Stimulated activated naive CD8-positive, alpha-beta T cell treated with anti-CD3 and anti-CD28 coated beads, Interleukin-15, Interleukin-2, amounts not matched to agents 100 ng/mL and 50 ng/mL, for 24 hours (primary cell): ENCODE results near the gene CEP78.

ENCODE experiments used
- H3K27ac Mint-ChIP-seq: one replicate; pipeline ENCODE4 v1.8.0; 2021; ENCODE audit warnings: mild to moderate bottlenecking, mixed read lengths
- H3K27me3 Mint-ChIP-seq: one replicate; pipeline ENCODE4 v1.8.0; 2021; ENCODE audit warnings: mixed read lengths
- H3K36me3 Mint-ChIP-seq: one replicate; pipeline ENCODE4 v1.8.0; 2021; ENCODE audit warnings: low read depth, mixed read lengths
- H3K4me1 Mint-ChIP-seq: one replicate; pipeline ENCODE4 v1.8.0; 2021; ENCODE audit warnings: low read depth, mixed read lengths
- H3K4me3 Mint-ChIP-seq: one replicate; pipeline ENCODE4 v1.8.0; 2021; ENCODE audit warnings: mild to moderate bottlenecking, mixed read lengths
- H3K9me3 Mint-ChIP-seq: one replicate; pipeline ENCODE4 v1.8.0; 2021; ENCODE audit warnings: mixed read lengths

The CEP78 gene

DNA sequence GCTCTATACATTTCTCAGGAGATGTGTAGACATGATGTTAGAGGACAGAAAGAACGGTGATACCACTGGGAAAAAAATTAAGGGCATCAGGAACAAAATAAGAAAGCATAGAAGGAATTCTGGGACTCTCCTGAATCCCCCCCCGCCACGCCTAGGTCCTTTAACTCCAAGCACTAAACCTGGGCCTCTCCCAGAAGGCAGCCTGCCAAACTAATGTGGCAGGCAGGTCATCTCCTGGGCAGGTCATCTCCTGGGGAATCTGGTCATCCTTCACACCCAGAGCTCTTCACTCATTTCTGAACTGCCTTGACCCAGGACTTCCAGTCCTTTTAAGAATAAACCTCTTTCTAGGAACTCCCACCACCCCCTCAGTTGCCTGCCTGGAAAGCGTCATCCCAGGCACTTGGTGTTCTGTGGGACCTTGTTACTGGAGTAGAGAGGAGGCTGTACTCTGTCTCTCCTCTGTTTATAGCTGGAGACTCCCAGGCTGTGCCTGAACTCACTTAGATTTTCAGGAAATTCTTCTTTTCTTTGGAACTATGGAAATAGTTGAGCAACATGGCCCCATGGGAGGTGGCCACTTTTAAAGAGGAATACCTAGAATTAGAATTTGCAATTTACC is 85.1 kb downstream of the CEP78 start:
- H3K36me3 Mint-ChIP-seq: peaks cover 86% of the 10 kb centered on the region
- no peaks in the 10 kb centered on the region for H3K4me1 Mint-ChIP-seq
- no peak overlapping the region for H3K4me3 Mint-ChIP-seq
- H3K27ac Mint-ChIP-seq: no peak overlapping the region
- no peaks in the 10 kb centered on the region for H3K9me3 Mint-ChIP-seq
- no peaks in the 10 kb centered on the region for H3K27me3 Mint-ChIP-seq

- peaks cover 86% of the 10 kb centered on the region for H3K36me3 Mint-ChIP-seq
Observed at GRCh38 chr9:78321505-78321904, 85.6 kb downstream of the CEP78 start.

GRCh38 chr9:78324068-78324650 is 88.3 kb downstream of the CEP78 start:
- H3K27me3 Mint-ChIP-seq: no peaks in the 10 kb centered on the region
- H3K4me3 Mint-ChIP-seq: no peak overlapping the region
- H3K9me3 Mint-ChIP-seq: no peaks in the 10 kb centered on the region
- peaks cover 84% of the 10 kb centered on the region for H3K36me3 Mint-ChIP-seq
- H3K27ac Mint-ChIP-seq: peak overlapping the region; percentile 10
- H3K4me1 Mint-ChIP-seq: no peaks in the 10 kb centered on the region

More at GRCh38 chr9:78321505-78321904, 85.6 kb downstream of the CEP78 start:
- Mint-ChIP-seq H3K27me3 (no peaks in the 10 kb centered on the region), H3K9me3 (no peaks in the 10 kb centered on the region), H3K4me3 (no peak overlapping the region), H3K4me1 (no peaks in the 10 kb centered on the region), H3K27ac (no peak overlapping the region)

GRCh38 chr9:78324682-78325081 is 88.8 kb downstream of the CEP78 start:
- Mint-ChIP-seq H3K36me3 (peaks cover 84% of the 10 kb centered on the region), H3K9me3 (no peaks in the 10 kb centered on the region), H3K4me3 (no peak overlapping the region), H3K4me1 (no peaks in the 10 kb centered on the region), H3K27ac (no peak overlapping the region), H3K27me3 (no peaks in the 10 kb centered on the region)

- Mint-ChIP-seq H3K27me3 (no peaks in the 10 kb centered on the region), H3K36me3 (peaks cover 83% of the 10 kb centered on the region), H3K9me3 (no peaks in the 10 kb centered on the region), H3K4me1 (no peaks in the 10 kb centered on the region), H3K27ac (no peak overlapping the region), H3K4me3 (no peak overlapping the region)
Observed at GRCh38 chr9:78325343-78325742, 89.5 kb downstream of the CEP78 start.

DNA sequence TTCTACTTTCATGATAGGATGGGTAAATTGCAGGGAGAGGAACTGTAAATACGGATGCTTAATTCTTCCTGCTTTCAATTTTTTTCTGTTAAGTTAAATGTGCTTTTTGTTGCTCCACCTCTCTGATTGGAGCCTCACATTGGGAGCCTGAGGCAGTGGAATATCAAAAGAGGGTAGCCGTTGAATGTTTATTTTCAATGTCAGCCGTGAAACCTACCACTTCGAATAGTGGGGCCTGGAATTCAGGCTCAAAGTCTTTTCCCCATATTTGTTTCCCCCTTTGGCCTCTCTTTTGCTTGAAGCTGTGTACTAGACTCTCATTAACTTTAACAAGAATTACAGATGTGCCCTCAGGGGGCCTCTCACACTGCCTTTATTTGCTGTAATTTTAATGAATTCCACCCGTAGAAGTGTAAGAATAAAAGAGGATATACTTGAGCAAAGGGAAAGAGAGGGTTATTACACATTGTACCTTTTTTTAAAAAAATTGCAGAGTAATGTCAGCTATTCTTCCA is 90.0 kb downstream of the CEP78 start:
- no peak overlapping the region for H3K4me3 Mint-ChIP-seq
- no peaks in the 10 kb centered on the region for H3K9me3 Mint-ChIP-seq
- peaks cover 82% of the 10 kb centered on the region for H3K36me3 Mint-ChIP-seq
- H3K27me3 Mint-ChIP-seq: no peaks in the 10 kb centered on the region
- no peak overlapping the region for H3K27ac Mint-ChIP-seq
- no peaks in the 10 kb centered on the region for H3K4me1 Mint-ChIP-seq

- Mint-ChIP-seq H3K4me3 (no peak overlapping the region), H3K9me3 (no peaks in the 10 kb centered on the region), H3K36me3 (peaks cover 82% of the 10 kb centered on the region), H3K27me3 (no peaks in the 10 kb centered on the region), H3K27ac (no peak overlapping the region), H3K4me1 (no peaks in the 10 kb centered on the region)
Observed at GRCh38 chr9:78326564-78326963, 90.7 kb downstream of the CEP78 start.
